Fibroblast of lung (primary cell): ENCODE measurements around the gene NOM1.

Experiments
- EZH2 ChIP-seq: IDR thresholded peaks from 2 replicates; pipeline ENCODE4 v1.5.1; 2012; ENCODE audit warnings: low read length, control low read depth, mild to moderate bottlenecking; ENCODE audit errors: missing control alignments
- TF ChIP-seq, protein P1 (sequence below), 2 donors: IDR thresholded peaks in 1 of 2; conservative IDR thresholded peaks in 1 of 2; 1 replicate in 1 of 2; 2 replicates in 1 of 2; pipeline ENCODE4 v1.5.1; 2011 to 2012; ENCODE audit warnings: low read length in 2 of 2, control low read depth in 1 of 2, inconsistent platforms in 1 of 2, low read depth in 1 of 2, mild to moderate bottlenecking in 1 of 2

DNA sequence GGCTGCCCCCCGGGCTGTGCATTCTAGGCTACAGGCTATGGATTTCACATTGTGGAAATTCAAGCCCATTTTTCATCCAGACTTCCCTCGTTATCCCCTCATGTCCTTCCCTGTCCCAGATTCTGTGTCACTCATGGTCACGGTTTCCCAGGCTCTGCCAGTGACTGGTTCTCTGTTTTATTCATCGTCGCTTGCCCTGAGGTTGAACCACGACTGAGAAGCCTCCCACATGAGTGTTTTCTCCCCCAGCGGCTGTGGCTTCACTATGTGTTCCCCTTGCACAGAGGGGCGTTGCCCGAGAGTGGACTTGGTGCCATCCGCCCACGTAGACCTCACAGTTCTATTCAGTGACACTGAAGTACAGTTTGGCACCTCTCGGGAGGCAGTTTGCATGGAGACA is 14.0 kb downstream of the NOM1 start:
- TF ChIP-seq, protein P1, sequence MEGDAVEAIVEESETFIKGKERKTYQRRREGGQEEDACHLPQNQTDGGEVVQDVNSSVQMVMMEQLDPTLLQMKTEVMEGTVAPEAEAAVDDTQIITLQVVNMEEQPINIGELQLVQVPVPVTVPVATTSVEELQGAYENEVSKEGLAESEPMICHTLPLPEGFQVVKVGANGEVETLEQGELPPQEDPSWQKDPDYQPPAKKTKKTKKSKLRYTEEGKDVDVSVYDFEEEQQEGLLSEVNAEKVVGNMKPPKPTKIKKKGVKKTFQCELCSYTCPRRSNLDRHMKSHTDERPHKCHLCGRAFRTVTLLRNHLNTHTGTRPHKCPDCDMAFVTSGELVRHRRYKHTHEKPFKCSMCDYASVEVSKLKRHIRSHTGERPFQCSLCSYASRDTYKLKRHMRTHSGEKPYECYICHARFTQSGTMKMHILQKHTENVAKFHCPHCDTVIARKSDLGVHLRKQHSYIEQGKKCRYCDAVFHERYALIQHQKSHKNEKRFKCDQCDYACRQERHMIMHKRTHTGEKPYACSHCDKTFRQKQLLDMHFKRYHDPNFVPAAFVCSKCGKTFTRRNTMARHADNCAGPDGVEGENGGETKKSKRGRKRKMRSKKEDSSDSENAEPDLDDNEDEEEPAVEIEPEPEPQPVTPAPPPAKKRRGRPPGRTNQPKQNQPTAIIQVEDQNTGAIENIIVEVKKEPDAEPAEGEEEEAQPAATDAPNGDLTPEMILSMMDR (conservative IDR thresholded peaks at IDR 0.05 in 1 of 2, IDR thresholded peaks at IDR 0.05 in 1 of 2; ENCODE audit: low read depth in 1 of 2, low read length in 2 of 2), result no peak
- TF ChIP-seq EZH2, result no peak
